ENCODE measurements around the gene FSTL5.

DNA sequence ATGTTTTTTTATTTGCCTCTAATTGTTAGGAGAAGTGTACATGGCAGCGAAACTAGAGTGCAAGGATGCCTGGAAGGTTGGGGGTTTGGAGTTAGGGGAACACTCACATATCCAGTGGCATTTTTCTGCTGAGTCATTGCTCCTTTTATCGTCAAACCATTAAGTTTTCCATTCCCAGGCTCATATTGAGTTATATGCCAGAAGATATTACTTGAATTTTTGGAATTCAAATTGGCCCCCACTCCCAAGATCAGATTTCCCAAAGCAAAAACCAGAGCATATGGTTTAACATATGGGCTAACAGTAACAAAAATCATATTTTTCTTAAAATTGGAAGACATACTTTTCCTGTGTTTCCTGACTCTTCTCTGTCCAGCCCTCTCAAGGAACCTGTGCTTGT is 152.7 kb downstream of the FSTL5 start:
- no peak for TF ChIP-seq TCF12 (IDR thresholded peaks at IDR 0.05; ENCODE audit: low read depth)
- TF ChIP-seq YY1 (IDR thresholded peaks at IDR 0.05; ENCODE audit: low read depth): no peak
- no peak for TF ChIP-seq EP300 (IDR thresholded peaks at IDR 0.05; ENCODE audit: borderline replicate concordance)
- no peak for TF ChIP-seq TAF1 (IDR thresholded peaks at IDR 0.05; ENCODE audit: low read depth)

All from Ishikawa (cell line).